ENCODE results near the gene IKZF5. TPM values are rescaled to one million over a fixed set of nuclear protein-coding genes. Genes with fewer than 3 reads are reported as not detected.

Gene IKZF5
- total RNA-seq, 1 experiment from 2014 or later: 7.9 TPM

GRCh38 chr10:123027861-123028260 is 19.3 kb upstream of the IKZF5 start:
- no peak for TF ChIP-seq IRF2 (CRISPR knock-in tag; IDR thresholded peaks at IDR 0.05; ENCODE audit: borderline replicate concordance, low read depth)
- TF ChIP-seq ZNF281 (CRISPR knock-in tag; IDR thresholded peaks at IDR 0.05): no peak
- no peak for TF ChIP-seq ATF3 (CRISPR knock-in tag; conservative IDR thresholded peaks at IDR 0.05)
- TF ChIP-seq ZNF425 (CRISPR knock-in tag; conservative IDR thresholded peaks at IDR 0.05): no peak
- TF ChIP-seq ZNF416 (CRISPR knock-in tag; IDR thresholded peaks at IDR 0.05): no peak
- TF ChIP-seq FOXP1 (CRISPR knock-in tag; IDR thresholded peaks at IDR 0.05; ENCODE audit: borderline replicate concordance): no peak
- TF ChIP-seq CREM (CRISPR knock-in tag; IDR thresholded peaks at IDR 0.05): no peak
- no peak for TF ChIP-seq GTF2I (CRISPR knock-in tag; conservative IDR thresholded peaks at IDR 0.05)
- TF ChIP-seq OVOL2 (CRISPR knock-in tag; IDR thresholded peaks at IDR 0.05; ENCODE audit: borderline replicate concordance): no peak
- H3K4me3 Mint-ChIP-seq: no peak overlapping the region
- H3K4me1 Mint-ChIP-seq: peaks cover 28% of the 10 kb centered on the region
- H3K27ac Mint-ChIP-seq: no peak overlapping the region
- CTCF ChIA-PET: interaction anchor here (0.9 to 1.2 kb wide), 2 partner anchors 8 to 15 kb away, joined by 3 read pairs; no protein-coding TSS in a partner anchor
- peaks cover 21% of the 10 kb centered on the region for H3K27me3 Mint-ChIP-seq (ENCODE audit: low read depth)
- POLR2A ChIA-PET: no interaction called here
- H3K9me3 Mint-ChIP-seq: no peaks in the 10 kb centered on the region
- DNase-seq (ENCODE audit: low spot score): no peak
- no peaks in the 10 kb centered on the region for H3K36me3 Mint-ChIP-seq
- no peak for ATAC-seq

- H3K27me3 Mint-ChIP-seq (ENCODE audit: low read depth): peaks cover 36% of the 10 kb centered on the region
- DNase-seq (ENCODE audit: low spot score): no peak
- TF ChIP-seq SP1 (CRISPR knock-in tag; conservative IDR thresholded peaks at IDR 0.05): no peak
- no peak for TF ChIP-seq TEAD4 (CRISPR knock-in tag; IDR thresholded peaks at IDR 0.05)
- CTCF ChIA-PET: no interaction called here
- POLR2A ChIA-PET: interaction anchor here (0.6 kb wide), 1 partner anchor 81 kb away, joined by 3 read pairs; no protein-coding TSS in a partner anchor
- H3K4me3 Mint-ChIP-seq: no peak overlapping the region
- no peak for ATAC-seq
- peaks cover 38% of the 10 kb centered on the region for H3K4me1 Mint-ChIP-seq
- H3K27ac Mint-ChIP-seq: no peak overlapping the region
- H3K36me3 Mint-ChIP-seq: no peaks in the 10 kb centered on the region
- no peaks in the 10 kb centered on the region for H3K9me3 Mint-ChIP-seq
Observed at GRCh38 chr10:123026302-123026701, 17.7 kb upstream of the IKZF5 start.

GRCh38 chr10:123024540-123024939 is 15.9 kb upstream of the IKZF5 start:
- Mint-ChIP-seq H3K36me3 (no peaks in the 10 kb centered on the region; the same call in 1 of the 2 replicates), H3K27ac (no peak overlapping the region), H3K4me1 (peaks cover 54% of the 10 kb centered on the region), H3K27me3 (ENCODE audit: low read depth) (peaks cover 52% of the 10 kb centered on the region), H3K9me3 (no peaks in the 10 kb centered on the region), H3K4me3 (no peak overlapping the region)
- ChIA-PET CTCF (no interaction called here), POLR2A (no interaction called here)
- ATAC-seq (no peak), DNase-seq (ENCODE audit: low spot score) (no peak)
- TF ChIP-seq TEAD4 (CRISPR knock-in tag; IDR thresholded peaks at IDR 0.05): no peak
- no peak for TF ChIP-seq OVOL2 (CRISPR knock-in tag; IDR thresholded peaks at IDR 0.05; ENCODE audit: borderline replicate concordance)
- TF ChIP-seq ZNF423 (CRISPR knock-in tag; IDR thresholded peaks at IDR 0.05): no peak
- no peak for TF ChIP-seq CREB1 (CRISPR knock-in tag; IDR thresholded peaks at IDR 0.05)
- no peak for TF ChIP-seq ZNF281 (CRISPR knock-in tag; IDR thresholded peaks at IDR 0.05)
